ENCODE measurements around the gene CDC42EP4.

GRCh38 chr17:73348829-73349095 is 37.0 kb upstream of the CDC42EP4 start:
- TF ChIP-seq, protein P1, sequence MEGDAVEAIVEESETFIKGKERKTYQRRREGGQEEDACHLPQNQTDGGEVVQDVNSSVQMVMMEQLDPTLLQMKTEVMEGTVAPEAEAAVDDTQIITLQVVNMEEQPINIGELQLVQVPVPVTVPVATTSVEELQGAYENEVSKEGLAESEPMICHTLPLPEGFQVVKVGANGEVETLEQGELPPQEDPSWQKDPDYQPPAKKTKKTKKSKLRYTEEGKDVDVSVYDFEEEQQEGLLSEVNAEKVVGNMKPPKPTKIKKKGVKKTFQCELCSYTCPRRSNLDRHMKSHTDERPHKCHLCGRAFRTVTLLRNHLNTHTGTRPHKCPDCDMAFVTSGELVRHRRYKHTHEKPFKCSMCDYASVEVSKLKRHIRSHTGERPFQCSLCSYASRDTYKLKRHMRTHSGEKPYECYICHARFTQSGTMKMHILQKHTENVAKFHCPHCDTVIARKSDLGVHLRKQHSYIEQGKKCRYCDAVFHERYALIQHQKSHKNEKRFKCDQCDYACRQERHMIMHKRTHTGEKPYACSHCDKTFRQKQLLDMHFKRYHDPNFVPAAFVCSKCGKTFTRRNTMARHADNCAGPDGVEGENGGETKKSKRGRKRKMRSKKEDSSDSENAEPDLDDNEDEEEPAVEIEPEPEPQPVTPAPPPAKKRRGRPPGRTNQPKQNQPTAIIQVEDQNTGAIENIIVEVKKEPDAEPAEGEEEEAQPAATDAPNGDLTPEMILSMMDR (conservative IDR thresholded peaks at IDR 0.05 in 1 of 2, IDR thresholded peaks at IDR 0.05 in 1 of 2; ENCODE audit: low read depth in 1 of 2, low read length in 2 of 2): no peak
- no peak for TF ChIP-seq EZH2 (IDR thresholded peaks at IDR 0.05; ENCODE audit: low read length, missing control alignments)

All from fibroblast of lung (primary cell).